SW480 (cell line): ENCODE data around the gene TPMT.
"Not testable (repeated sequence)": the region's sequence is repeated elsewhere in the genome, so short reads cannot be mapped to it uniquely, and the experiment has no call there.

Experiments used
- DNase-seq: peaks from one replicate; pipeline ENCODE4 v3.0.0-alpha.2; 2016; ENCODE audit warnings: low spot score

TPMT gene

DNA sequence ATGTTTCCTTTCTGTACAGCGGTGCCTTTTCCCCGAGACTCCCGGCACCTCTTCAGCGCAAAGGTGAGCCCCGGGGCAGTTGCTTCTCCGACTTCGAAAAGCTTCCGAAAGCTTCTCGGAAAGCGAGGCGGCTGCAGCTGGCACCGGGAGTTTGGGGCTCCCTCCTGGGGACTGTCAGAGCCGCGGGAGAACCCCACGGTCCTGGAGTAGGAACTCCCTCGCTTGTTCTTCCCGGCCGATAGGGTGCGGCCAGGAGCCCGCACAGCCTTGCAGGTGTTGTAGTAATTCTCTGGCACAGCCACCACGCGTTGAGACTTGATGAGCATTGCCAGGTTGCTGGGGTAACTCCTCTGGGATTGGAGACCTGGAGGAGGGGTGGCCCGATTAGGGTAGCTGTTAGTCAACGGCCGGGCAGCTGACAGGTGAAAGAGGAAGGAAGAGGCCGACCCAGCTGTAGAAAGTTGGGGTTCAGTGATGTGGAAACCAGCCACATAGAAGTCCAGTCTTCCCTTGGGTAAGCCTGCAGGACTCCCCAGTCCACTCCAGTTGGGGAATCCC lies 1.1 kb upstream of the TPMT start:
- DNase-seq = peak; percentile 86

- DNase-seq = peak; percentile 95
These were observed 430 bp upstream of the TPMT start, which contains the start of gene KDM1B for GRCh38 chr6:18155150-18155863. Gene KDM1B, plus strand, starts transcription at chr6:18155422. Its CDS starts 4,474 bp downstream, at chr6:18159896.

- no peak for DNase-seq
These were observed 1.6 kb downstream of the TPMT start for GRCh38 chr6:18153311-18153703.

DNA sequence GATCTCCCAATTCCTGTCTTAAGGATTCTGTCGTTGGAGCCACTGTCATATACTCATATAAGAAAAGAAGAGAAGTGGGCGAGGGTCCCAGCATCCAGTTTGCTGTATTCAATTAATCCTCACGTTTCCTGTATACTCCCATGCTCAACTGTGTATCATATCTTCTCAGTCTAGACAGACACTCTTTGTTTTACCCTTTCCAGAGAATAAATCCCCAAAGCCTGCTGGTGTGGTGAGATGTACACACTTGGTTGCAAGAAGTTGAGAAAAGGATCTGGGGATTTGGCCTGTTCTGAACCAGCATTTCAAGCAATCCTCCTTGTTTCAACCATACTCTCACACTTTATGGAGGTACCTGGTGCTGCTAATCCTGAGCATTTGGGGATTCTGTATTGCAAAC lies 3.1 kb downstream of the TPMT start:
- no peak for DNase-seq

DNA sequence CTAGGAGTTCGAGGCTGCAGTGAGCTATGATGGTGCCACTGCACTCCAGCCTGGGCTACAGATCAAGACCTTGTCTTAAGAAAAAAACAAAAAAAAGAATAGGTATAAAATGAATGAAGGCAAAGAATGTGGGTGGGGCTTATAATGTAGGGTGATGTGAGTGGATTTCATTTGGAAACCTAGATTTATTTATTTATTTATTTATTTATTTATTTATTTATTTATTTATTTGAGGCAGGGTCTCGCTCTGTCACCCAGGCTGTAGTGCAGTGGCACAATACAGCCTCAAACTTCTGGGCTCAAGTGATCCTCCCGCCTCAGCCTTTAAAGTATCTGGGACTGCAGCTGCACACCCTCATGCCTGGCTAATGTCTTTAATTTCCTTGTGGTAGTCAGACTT lies 3.5 kb downstream of the TPMT start:
- not testable (repeated sequence) for DNase-seq

- peak; percentile 70 for DNase-seq
These were observed 6.4 kb downstream of the TPMT start for GRCh38 chr6:18148304-18149025.

DNA sequence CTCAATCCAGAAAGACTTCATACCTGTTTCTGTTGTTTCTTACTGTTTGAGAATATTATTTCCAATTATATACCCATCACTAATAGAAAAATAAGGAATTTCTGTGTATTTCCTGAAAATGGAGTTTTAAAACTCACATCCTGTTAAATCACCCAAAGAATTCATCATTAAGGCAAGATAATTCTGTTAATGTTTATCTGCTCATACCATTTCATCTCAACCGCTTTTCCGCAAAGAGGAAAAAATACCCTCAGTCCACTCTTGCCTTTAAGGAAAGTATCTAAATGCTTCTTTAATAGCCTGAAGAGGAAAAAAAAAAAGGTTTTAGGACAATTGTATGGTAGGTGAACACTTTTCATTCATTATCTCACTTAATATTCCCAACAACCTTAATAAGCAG lies 7.3 kb downstream of the TPMT start:
- DNase-seq = no peak

DNA sequence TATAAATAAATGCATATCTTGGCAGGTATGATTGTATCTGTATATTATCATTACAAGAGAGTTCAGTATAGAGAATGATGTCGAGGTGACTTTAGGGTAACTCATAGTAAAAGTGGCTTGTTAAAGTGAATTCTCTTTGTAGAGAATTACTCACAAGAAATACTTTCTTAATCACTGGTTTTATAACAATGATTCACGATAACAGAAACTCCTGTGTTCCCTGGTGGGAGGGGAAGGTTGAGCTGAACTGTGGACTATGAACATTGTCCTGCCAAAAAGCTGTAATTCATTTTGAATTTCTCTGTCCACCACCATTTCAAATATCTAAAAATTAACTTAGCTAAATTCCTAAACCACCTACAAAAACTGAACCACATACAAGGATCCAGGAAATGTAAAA lies 7.7 kb downstream of the TPMT start:
- no peak for DNase-seq

DNA sequence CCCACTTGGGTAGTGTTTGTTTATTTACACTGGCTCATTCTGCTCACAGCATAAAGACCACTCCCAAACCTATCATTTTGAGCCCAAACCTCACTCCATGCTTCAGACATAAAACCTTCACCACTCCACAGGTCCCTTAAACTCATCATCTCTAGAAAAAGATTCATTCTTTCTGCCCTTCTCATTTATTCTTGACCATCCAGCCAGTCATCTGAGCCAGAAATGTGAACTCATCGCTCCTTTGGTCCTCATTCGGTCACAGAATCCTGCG lies 12.4 kb downstream of the TPMT start:
- no peak for DNase-seq

- DNase-seq = no peak
These were observed 12.9 kb downstream of the TPMT start for GRCh38 chr6:18141805-18142590.

GRCh38 chr6:18139935-18140621 lies 14.8 kb downstream of the TPMT start:
- DNase-seq = no peak

- DNase-seq = no peak
These were observed 16.0 kb downstream of the TPMT start for GRCh38 chr6:18138906-18139305.

- no peak for DNase-seq
These were observed 18.6 kb downstream of the TPMT start for GRCh38 chr6:18136260-18136659.

DNA sequence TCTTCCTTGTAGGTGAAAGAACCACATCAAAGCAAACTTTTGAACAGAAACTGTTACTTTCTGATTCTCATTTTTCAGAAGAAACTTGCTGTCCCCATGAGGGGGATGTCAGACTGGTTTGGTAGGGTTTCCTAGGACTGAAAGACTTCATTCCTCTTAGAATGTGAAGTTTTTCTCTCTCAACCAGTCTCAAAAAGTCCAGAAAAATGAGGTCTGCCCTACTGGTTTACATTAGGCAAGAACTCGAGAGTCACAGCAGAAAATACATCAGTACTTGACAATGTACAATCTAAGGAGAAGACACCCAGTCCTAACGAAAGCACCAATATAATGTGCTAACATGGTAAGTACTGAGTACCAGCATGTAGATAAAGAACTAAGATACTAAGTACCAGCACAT lies 19.7 kb downstream of the TPMT start:
- no peak for DNase-seq

- DNase-seq = no peak
These were observed 22.5 kb downstream of the TPMT start for GRCh38 chr6:18132346-18132745.

GRCh38 chr6:18126121-18126520 lies 28.8 kb downstream of the TPMT start:
- no peak for DNase-seq

DNA sequence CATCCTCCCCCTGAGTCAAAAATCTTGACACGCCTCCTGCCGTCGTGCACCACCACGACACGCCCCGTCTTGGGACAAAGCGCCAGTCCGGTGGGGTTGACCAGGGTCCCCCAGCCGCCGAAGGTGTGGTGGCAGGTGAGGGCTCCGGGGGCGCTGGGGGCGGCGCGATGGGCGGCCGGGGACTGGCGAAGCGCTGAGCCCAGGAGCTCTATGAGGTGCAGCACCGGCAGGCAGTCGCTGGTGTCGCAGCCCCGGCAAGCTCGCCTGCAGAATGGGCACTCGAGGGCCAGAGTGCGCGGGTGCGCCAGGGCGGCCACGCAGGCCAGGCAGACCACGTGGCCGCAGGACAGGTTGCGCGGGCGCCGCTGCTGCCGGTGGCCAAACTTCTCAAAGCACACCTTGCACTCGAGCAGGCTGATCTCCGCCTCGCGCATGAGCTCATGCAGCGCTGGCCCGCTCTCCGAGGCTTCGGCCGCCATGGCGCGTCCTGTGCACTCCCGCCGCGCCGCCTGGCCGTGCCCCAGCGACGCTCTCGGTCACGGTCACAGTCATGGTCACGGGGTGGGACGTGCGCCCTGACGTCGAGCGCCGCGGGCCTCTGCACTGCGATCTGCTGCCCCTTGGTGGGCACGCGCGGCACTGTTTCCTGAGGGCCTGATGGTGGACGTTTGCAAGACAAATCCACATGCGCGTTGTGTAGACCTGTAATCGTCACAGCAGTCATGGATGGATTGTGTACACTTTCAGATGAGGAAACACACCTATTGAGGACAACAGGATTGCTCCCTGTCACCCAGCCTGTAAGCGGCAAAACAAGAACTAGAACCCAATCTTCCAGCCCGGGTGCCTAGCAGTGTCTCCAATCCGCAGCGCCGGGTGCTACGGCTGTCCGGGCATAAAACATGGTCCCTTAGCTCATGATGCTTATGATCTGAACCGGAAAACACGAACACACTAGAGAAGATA lies 32.5 kb downstream of the TPMT start, which contains the start of gene NHLRC1:
TSS of gene NHLRC1 (minus strand) at position 550 of the 966 bp plus-strand sequence. CDS start at position 479, 71 bp downstream.
- peak; percentile 81 for DNase-seq

GRCh38 chr6:18121580-18122127 lies 33.2 kb downstream of the TPMT start:
- DNase-seq = no peak

GRCh38 chr6:18119236-18119635 lies 35.6 kb downstream of the TPMT start:
- no peak for DNase-seq

DNA sequence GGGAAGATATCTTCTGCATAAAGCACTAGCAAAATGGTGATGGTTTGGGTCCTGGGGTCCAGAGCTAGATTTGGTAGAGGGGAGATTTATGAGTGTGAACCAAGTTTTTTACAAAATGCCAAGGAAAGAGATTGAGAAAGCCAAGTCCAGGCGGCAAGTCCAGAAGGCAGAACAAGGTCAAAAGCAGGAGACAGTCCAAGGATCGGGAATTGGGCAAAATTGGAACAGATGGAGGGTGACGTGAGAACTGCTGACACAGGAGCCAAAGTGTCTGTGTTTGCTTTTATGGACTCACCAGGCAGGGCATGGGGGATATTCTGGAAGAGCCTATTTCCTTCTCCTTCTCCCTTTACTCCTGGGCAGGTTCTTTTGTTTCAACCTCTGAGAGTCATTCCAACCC lies 36.5 kb downstream of the TPMT start:
- DNase-seq = no peak

GRCh38 chr6:18117136-18117535 lies 37.7 kb downstream of the TPMT start:
- no peak for DNase-seq
